Measurements from ENCODE around the gene BMP2.
A peak's percentile ranks its signal among the peaks of the same experiment; 100 is the strongest.

The BMP2 gene

DNA sequence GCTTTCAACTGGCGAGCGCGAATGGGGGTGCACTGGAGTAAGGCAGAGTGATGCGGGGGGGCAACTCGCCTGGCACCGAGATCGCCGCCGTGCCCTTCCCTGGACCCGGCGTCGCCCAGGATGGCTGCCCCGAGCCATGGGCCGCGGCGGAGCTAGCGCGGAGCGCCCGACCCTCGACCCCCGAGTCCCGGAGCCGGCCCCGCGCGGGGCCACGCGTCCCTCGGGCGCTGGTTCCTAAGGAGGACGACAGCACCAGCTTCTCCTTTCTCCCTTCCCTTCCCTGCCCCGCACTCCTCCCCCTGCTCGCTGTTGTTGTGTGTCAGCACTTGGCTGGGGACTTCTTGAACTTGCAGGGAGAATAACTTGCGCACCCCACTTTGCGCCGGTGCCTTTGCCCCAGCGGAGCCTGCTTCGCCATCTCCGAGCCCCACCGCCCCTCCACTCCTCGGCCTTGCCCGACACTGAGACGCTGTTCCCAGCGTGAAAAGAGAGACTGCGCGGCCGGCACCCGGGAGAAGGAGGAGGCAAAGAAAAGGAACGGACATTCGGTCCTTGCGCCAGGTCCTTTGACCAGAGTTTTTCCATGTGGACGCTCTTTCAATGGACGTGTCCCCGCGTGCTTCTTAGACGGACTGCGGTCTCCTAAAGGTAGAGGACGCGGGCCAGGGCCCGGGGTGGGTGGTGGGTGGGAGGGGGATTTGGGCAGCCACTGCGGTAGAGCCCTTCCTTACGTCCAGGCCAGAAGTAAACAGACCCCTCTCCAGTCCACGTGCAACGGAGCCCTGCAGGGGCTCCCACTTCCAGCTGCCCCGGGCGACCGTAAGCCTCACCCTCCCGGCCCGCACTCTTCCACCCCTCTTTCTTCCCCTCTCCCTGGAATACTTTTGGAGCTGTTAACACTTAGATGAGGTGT lies 998 bp downstream of the BMP2 start:
- no peak for DNase-seq (ENCODE audit: low spot score)

DNA sequence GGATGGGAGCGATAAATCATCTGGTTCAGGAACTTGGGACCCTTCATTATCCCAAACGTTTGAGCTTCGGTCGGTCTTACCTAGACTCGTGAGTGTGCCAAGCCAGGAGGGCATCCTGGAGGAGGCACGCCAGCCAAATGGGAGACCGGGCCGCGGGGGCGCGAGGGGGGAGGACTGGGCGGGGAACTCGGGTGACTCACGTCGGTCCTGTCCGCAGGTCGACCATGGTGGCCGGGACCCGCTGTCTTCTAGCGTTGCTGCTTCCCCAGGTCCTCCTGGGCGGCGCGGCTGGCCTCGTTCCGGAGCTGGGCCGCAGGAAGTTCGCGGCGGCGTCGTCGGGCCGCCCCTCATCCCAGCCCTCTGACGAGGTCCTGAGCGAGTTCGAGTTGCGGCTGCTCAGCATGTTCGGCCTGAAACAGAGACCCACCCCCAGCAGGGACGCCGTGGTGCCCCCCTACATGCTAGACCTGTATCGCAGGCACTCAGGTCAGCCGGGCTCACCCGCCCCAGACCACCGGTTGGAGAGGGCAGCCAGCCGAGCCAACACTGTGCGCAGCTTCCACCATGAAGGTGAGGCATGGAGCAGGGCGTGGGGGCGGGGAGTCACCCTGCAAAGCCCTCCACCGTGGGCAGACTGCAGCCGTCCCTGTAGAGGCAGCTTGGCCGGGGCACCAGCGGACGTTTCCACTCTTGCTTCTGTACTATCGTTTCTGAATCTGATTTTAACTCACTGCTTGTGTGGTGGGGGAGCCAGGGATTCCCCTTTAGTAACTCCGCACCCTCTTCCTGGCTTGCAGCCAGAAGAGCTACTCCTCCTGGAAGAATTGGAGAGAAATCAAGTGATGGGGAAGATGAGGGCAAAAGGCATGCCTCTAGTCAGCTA lies 2.7 kb downstream of the BMP2 start:
- DNase-seq (ENCODE audit: low spot score): peak; percentile 57

DNA sequence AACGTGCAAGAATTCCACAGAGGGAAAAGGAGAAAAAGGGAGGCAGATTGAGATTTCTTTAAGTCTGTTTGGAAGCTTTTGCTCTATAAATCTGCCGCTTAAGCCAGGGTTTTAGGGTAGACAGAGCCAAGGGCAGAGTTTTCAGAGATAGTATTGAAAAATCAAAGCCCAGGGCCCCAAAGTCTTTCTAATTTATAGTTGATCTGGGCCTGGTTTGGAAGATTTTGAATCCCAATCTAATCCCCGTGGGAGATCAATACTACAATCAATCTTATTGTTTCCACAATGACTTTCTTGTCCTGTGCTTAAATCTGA lies 3.3 kb downstream of the BMP2 start:
- no peak for DNase-seq (ENCODE audit: low spot score)

DNA sequence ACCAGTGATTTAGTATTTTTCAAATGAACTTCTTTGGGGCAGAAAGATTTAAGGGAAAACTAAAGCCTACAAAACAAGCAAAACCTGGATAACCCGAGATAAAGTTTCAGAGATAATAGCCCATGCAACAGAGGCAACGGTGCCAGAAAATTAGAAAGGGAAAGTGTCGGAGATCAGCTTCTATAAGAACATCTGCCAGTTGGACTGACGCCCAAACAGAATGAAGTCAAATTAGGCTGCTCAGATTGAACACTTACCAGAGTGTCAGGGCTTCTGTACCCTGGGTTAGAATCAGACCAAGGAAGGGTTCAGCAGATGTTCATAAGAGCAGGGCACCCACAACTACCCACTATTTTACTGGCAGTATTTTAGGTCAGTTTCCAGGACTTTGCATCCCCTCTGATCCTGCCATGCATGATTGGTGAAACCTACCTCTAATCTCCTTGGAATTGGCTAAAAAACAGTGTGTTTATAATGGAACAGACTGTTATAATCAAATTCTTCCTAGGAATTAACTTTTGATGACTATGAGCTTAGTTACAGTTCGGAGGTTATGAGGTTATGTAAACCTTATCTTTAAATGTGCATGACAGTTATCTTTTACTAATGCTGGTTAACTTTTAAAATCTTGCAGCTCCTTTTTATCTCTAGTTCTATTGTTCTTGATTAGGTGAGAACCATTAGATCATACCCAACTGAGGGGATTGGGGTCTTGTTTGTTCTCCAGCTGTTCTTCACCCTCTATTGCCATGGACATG lies 13.1 kb downstream of the BMP2 start:
- no peak for DNase-seq (ENCODE audit: low spot score)

DNA sequence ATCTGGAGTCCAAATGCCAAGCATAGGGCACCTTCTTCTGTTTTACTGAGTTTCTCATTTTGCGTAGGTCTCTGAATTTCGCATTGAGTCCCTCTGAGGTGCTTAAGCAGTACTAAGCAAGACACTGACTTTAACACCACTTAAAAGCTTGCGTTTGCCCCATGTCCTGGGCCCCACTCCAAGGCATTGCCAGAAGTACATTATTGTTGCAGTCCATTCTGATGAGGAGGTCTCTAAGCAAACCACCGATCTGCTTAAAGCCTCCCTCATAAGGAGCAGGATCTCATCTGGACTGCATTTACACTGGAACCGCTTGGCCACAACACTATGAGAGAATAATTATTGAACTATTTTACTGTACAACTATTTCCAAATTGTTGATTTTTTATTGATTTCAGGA lies 16.3 kb downstream of the BMP2 start:
- no peak for DNase-seq (ENCODE audit: low spot score)

DNA sequence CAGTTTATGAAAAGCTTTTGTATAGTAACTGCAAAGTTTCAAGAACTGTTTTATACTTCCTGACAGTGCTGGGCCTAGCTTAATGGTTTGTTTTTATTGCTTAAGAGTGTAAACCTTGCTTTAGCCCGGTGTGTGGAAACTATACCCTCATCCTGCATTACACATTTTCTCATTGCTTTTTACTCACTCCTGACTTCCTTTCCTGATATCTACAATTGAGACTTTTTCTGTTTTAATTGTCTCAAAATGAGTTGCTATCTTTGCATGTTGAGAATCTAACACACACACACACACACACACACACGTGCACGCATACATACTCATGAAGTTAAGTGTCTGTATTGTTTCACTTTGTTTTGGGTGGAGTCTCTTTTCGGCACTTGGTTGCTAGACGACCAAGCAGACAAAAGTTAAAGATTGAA lies 16.7 kb downstream of the BMP2 start:
- no peak for DNase-seq (ENCODE audit: low spot score)

DNA sequence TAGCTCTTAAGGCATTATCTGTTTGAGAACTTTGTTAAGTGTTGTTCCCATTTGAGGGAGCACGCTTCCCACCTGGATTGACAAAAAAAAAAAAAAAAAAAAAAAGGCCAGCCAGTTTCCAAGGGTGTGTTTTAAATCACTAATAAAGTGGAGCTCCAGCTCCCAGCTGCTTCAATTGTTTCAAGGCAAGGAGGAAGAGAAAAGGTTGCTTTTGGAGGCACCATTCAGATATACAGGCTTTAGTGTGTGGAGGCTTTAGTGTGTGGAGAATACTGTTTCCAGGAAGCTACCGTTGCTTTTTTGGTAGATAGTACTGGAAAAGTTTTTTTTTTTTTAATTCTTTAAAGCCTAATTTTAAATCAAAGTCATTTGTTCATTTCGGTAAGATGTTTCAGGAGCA lies 17.3 kb downstream of the BMP2 start:
- DNase-seq (ENCODE audit: low spot score): no peak

DNA sequence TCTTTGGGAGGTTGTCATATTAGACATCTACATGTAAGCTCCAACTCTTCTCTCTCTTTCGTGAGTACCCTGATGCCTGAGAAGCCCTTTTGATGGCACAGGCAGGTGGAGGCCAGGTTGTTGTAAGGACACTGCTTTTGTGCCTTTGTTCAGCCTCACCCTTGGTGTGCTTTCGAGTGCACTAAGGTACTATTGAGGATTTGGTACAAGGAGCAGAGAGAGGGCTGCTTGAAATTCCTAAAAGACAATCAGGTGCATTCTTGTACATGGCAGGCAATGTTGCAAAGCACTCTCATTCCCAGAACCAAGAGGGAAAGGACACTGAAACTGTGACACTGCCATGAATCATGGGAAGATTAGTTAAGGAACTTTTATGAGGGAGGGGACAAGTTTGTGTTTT lies 19.1 kb downstream of the BMP2 start:
- no peak for DNase-seq (ENCODE audit: low spot score)

DNA sequence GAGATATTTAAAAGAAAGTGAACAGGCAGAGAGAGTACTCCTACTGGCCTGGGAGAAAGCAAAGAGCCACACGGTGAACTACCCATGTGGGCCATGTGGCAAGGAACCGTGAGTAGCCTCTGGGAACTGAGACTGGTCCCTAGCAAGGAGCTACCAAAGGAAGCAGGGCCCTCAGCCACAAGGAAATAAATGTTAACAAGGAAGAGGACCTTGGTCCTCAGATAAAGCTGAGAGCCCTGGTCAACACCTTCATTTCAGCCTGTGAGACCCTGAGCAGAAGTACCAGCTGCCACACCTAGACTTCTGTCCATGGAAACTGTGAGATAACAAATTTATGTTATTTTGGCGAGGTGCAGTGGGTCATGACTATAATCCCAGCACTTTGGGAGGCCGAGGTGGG lies 25.3 kb downstream of the BMP2 start:
- DNase-seq (ENCODE audit: low spot score): no peak

DNA sequence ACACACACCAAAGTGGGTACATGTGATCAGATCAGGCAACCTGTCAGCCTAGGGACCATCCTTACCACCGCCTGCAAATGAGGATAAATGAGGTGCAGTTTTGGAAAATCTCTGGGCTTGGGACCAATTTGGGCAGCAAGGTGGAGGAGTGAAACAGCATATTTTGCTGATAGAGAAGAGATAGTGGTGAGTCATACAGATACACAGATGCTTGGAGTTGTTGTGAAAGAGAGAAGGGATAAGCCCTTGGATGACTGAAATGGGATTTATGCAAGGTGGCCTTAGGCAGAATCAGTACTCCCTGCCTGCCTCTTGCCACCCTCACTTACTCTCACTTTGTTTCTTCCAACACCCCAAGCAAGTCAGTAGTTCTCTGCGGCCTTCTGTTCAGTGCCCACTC lies 34.7 kb downstream of the BMP2 start:
- no peak for DNase-seq (ENCODE audit: low spot score)

DNA sequence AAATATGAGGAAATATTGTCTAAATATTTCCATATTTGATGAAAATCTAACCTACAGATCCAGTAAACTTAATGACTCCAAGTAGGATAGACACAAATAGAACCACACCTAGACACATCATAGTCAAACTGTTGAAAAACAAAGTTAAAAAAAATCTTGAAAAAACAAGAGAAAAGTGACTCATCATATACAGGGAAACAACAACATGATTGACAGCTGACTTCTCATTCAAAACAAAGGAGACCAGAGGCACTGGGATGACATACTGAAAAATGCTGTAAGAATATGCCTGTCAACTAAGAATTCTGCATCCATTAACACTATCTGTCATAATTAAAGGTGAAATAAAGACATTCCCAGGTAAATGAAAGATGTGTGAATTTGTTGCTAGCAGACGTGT lies 38.8 kb downstream of the BMP2 start:
- no peak for DNase-seq (ENCODE audit: low spot score)

DNA sequence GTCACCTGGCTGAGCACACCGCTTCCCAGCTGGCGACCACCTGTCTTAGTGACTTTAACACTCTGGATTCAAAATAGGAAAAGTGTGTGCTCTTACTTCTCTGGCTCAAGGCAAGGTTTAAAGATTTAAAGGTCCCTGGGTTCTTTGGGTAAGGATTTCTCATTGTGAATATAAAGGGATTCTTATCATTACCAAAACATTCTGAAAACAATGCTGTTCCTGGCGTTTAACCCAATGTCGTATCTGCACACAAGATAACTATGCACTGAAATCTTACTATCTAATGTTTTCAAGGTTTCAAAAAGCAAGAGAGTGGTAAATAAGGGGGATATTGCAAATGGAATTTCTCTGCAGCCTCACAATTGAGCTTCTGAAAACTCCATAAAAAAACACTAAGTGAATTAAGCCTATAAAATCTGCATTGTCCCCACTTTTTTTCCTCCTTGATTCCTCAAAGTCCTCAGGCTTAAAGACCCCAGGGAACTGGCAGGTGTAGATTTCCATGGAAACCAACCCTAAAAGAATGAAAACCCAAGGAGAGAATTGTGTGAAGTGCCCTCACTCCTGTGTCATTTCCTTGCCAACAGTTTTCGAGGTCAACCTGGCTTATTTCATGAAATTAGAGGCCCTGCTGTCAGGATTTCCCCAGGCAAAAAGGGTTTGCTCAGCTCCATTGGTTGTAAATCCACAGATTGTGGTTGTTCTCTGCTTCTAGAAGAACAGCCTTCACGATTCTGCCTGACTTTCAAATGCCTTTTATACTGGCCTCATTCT lies 44.0 kb downstream of the BMP2 start:
- DNase-seq (ENCODE audit: low spot score): no peak

DNA sequence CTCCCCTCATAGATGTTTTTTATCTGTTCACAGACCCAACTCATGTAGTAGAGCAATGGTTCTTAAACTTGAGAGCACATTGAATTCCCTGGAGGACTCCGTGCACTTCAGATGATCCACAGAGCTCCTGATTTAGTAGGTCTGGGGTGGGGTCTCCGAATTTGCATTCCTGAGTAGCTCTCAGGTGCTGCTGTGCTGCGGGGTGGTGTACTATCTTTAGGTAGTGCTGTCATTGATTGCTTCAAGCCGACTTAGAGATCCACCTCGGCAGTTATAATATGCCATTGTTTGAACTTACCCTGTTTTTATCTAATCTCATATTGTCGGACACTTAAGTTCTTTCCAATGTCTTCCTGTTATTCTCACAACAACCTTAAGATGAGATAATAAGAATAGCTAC lies 45.0 kb downstream of the BMP2 start:
- no peak for DNase-seq (ENCODE audit: low spot score)

DNA sequence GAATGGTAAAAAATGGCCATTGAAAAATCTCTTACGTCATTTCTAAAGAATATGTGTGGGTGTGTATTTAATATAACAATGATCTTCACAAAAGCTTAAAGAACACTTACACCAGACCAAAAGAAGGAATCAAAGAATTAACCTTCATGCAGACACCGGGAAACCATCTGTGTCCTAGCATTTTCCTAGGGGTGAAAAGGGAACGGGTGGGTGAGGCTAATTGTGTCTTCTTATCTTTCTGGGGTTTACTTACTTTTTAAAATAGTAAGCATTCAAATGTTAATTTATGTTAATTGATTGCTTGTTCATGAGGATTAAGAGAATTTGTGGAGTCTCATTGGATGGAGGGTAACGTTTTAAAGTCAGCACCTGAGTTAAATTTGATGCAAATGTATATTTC lies 47.5 kb downstream of the BMP2 start:
- no peak for DNase-seq (ENCODE audit: low spot score)

DNA sequence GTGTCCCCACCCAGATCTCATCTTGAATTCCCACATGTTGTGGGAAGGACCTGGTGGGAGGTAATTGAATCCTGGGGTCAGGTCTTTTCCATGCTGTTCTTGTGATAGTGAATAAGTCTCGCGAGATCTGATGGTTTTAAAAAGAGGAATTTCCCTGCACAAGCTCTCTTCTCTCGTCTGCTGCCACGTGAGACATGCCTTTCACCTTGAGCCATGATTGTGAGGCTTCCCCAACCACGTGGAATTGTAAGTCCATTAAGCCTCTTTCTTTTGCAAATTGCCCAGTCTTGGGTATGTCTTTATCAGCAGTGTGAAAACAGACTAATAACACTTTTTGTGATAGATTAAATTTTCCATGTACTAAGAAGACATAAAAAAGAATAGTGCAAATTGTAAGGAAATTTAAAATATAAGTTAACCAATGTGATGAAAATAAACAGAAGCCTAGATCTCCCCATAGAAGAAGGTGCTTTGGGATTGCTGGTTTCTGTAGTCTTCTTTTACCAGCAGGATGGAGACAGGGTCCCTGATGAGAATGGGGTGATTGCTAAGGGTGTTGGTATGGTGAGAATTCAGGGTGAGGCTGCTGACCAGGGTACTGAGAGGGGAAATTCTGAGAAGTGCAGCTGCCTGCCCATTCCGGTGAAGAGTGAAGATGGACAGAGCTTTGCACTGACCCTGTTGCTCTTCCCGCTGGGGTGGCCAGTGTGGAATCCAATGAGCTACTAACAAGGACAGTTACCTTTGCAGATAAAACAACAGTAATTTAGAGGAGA lies 50.7 kb downstream of the BMP2 start:
- no peak for DNase-seq (ENCODE audit: low spot score)

DNA sequence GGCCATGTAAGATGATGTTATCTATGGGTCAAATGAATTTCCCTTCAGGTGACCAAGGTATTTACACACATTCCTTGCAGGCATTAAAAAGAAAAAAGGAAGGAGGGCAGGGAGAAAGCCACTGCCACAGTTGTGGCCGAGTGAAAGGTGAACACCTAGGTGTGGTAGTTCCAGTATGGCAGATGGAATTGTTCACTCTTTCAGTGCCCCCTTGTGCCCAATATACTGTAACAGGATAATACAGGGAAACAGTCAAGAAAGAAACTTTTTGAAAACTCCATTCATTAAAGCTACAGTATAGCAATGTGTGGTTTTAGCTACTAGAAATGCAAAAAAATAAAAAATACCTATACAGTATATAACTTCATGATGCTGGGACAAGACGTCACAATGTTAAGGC lies 52.1 kb downstream of the BMP2 start:
- no peak for DNase-seq (ENCODE audit: low spot score)

DNA sequence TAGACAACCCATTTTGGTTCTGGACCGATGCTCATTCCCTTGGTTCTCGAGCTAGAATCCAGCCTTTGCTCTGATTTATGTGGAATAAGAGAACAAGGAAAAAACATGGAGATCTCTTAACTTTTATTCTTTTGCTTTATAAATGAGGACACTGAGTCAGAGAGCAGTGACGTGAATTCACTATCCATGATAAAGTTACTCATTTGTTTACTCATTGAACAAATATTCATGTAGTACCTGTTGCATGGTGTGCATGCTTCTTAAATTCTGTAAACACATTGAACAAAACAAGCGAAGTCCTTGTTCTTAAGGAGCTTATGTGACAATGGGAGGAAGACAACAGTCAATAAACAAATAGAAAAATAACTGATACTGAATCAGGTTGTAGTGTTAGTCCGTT lies 56.9 kb downstream of the BMP2 start:
- DNase-seq (ENCODE audit: low spot score): no peak

DNA sequence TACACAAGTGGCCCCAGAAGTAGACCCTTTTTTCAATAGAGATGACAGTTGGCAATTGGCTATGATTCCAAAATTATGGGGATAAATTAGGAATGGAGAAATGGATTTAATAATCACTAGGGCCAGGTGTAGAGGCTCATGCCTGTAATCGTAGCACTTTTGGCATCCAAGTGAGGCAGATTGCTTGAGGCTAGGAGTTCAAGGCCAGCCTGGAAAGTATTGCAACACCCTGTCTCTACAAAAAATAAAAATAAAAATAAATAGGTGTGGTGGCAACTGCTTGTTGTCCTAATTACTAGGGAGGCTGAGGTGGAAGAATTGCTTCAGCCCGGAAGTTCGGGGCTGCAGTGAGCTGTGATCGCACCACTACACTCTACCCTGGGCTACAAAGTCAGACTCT lies 60.0 kb downstream of the BMP2 start:
- DNase-seq (ENCODE audit: low spot score): no peak

DNA sequence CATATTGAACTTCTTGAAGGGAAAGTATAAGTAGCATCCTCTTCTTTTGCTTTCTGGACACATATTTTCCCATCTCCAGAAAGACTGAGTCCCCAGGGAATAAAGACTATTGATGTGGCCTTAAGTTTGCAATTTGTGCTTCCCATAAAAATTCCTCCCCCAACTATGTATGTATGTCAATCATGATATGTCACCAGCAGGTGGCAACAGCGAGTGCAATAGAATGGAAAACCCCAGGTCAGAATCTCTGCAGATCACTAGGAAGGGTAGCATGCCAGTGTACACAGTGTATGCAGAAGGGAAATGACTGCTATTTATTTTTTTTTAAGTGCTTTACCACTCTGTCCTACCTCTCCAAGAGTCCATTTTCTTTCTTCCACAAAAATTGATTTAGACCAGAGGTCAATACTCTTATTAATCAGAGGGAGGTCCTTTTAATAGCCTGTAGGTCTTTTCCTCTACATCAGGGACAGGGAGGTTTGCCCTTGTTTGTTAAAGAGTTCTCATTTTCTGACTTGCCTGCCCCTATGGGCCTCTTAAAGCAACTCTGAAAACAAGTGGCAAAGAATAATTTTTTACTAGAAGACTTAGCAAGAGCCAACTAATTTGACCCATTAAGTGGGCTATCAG lies 61.4 kb downstream of the BMP2 start:
- peak; percentile 64 for DNase-seq (ENCODE audit: low spot score)

DNA sequence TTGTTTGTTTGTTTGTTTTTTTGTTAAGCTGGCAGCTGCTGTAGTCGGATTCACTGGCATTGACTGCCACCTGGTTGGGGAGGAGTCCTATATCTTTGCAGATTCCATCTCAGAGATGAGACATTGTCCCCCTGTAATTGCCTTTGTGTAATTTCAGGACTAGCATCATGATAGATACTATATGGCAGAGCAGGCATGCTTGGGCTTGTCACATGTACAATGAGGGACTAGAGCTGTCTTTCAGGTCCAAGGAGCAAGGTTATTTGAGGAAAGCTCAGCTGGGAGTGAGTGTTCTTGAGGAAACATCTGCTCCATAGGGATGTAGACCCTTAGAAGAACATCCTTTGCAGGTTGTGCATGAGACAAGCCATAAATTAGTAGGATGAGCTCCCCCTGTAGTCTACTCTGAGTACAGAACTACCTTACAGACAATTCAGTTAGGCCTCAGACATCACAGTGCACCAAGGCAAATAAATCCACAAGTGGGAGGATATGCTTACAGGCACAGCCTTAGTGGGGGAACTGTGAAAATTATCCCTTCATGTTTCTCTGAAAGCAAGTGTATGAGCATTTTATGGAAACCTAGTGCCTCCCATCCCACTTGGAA lies 62.1 kb downstream of the BMP2 start:
- no peak for DNase-seq (ENCODE audit: low spot score)

Measured in kidney capillary endothelial cell (primary cell).